Neural cell (in vitro differentiated cells): ENCODE results near the gene ELOVL3.

ENCODE experiments used
- CTCF ChIP-seq: fragments of 450-650 bp; IDR thresholded peaks from 2 replicates; pipeline ENCODE4 v1.5.1; 2014; ENCODE audit warnings: antibody characterized with exemption, mild to moderate bottlenecking, moderate library complexity; ENCODE audit not compliant: poor library complexity, severe bottlenecking
- EP300 ChIP-seq: fragments of 450-650 bp; conservative IDR thresholded peaks from 2 replicates; pipeline ENCODE4 v1.6.1; 2014; ENCODE audit warnings: antibody characterized with exemption, mild to moderate bottlenecking, moderate library complexity; ENCODE audit not compliant: poor library complexity, severe bottlenecking
- EZH2 ChIP-seq: fragments of 200-600, 300-800 bp; shearing (Covaris generic), sonication (generic); IDR thresholded peaks from 2 replicates; pipeline ENCODE4 v1.6.1; 2014; ENCODE audit warnings: antibody characterized with exemption, low read length, borderline replicate concordance, mild to moderate bottlenecking; ENCODE audit not compliant: insufficient read depth, poor library complexity, severe bottlenecking
- MXI1 ChIP-seq: fragments of 450-650 bp; conservative IDR thresholded peaks from 2 replicates; pipeline ENCODE4 v1.6.1; 2014; ENCODE audit warnings: antibody characterized with exemption, mild to moderate bottlenecking; ENCODE audit not compliant: poor library complexity, severe bottlenecking
- POLR2AphosphoS5 ChIP-seq: IDR thresholded peaks from 2 replicates; pipeline ENCODE4 v1.6.1; 2012
- RAD21 ChIP-seq: fragments of 450-650 bp; conservative IDR thresholded peaks from 2 replicates; pipeline ENCODE4 v1.6.1; 2014; ENCODE audit warnings: antibody characterized with exemption, mild to moderate bottlenecking, moderate library complexity
- REST ChIP-seq: IDR thresholded peaks from 2 replicates; pipeline ENCODE4 v1.6.1; 2012; ENCODE audit warnings: borderline replicate concordance
- SMC3 ChIP-seq: fragments of 450-650 bp; conservative IDR thresholded peaks from 2 replicates; pipeline ENCODE4 v1.6.1; 2014; ENCODE audit warnings: antibody characterized with exemption, mild to moderate bottlenecking, moderate library complexity; ENCODE audit not compliant: poor library complexity
- TAF1 ChIP-seq: IDR thresholded peaks from 2 replicates; pipeline ENCODE4 v1.6.1; 2012; ENCODE audit warnings: low read depth

DNA sequence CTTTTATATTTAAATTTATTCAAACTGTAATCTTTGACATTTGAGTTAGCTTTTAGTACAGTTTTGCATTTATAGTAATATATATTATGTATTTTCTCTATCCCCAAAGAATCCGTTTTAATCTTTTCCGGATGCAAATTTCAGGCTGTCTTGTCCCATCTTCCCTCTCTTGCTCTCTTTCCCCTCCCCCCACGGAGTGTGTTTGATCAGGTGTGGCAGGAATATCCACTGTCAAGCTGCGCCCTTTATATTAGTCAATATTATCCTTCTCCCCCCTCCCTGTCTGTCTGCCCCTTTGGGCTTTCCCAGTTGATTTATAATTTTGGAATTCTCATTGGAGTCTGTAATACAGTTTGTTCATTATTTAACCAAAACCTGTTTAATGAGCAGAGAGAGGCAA lies 38.3 kb downstream of the ELOVL3 start:
- no peak for TF ChIP-seq CTCF
- no peak for TF ChIP-seq POLR2AphosphoS5
- no peak for TF ChIP-seq SMC3
- TF ChIP-seq EZH2: no peak
- TF ChIP-seq MXI1: no peak
- no peak for TF ChIP-seq REST
- no peak for TF ChIP-seq EP300
- TF ChIP-seq RAD21: no peak
- TF ChIP-seq TAF1: no peak
